ENCODE measurements around the gene MYH13.
A peak's percentile ranks its signal among the peaks of the same experiment; 100 is the strongest.

MYH13 gene

DNA sequence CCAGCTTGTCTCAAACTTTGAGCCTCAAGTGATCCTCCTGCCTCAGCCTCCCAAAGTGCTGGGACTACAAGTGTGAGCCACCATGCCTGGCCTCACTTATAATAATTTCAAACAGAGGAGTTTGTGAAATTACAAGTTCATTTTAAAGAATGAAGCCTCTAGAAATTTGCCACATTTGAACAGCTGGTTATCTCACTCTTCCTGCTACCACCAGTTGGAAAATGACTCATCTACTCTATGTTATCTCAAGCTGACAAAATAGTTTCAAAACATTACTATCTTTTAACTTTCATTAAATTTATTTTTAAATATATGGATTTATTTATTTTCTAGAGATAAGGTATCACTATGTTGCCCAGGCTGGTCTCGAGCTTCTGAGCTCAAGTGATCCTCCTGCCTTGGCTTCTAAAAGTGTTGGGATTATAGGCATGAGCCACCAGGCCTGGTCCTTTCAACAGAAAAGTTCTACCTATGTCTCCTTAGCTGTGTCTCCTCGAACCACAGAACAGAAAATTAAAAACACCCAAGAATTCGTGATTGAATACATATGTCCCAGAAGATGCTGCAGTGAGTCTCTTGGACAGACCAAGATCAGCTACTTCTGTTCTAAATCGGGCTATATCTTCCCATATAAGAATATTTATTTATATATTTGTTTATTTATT lies 47.6 kb downstream of the MYH13 start:
- no peak for DNase-seq
- ATAC-seq, result no peak
- no peaks in the 10 kb centered on the region for H3K9me3 Mint-ChIP-seq
- H3K4me3 Mint-ChIP-seq, result no peak overlapping the region
- H3K27me3 Mint-ChIP-seq, result no peaks in the 10 kb centered on the region
- no peaks in the 10 kb centered on the region for H3K4me1 Mint-ChIP-seq
- no peak overlapping the region for H3K27ac Mint-ChIP-seq

DNA sequence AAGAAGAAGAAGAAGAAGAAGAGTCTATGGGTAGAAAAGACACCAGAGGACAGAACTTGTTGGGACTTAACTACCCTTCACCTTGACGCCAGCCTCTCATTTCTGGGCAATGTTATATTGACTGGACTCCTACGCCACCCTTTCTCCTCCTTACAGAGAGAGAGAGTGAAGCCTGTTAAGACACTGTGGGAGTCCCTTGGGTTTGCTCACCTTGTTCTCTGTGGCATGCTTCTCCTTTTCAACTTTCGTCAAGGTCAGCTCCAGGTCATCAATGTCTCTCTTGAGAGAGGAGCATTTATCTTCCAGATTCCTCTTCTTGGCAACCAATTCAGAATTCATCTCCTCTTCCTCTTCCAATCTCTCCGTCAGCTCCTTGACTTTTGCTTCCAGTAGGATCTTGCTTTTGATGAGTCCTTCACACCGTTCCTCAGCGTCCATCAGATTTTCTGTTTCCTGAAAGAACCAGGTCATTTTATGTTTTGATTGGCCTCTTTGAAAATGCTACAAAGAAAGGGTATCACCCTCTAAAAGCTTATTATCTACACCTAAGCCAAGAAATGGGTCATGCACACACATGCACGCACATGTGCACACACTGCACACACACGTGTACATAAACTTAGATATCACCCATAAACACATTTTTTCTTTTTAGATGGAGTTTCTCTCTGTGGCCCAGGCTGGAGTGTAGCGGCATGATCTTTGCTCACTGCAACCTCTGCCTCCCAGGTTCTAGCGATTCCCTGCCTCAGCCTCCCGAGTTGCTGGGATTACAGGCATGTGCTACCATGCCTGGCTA lies 48.8 kb downstream of the MYH13 start:
- no peaks in the 10 kb centered on the region for H3K9me3 Mint-ChIP-seq
- no peak for DNase-seq
- H3K4me3 Mint-ChIP-seq, result no peak overlapping the region

DNA sequence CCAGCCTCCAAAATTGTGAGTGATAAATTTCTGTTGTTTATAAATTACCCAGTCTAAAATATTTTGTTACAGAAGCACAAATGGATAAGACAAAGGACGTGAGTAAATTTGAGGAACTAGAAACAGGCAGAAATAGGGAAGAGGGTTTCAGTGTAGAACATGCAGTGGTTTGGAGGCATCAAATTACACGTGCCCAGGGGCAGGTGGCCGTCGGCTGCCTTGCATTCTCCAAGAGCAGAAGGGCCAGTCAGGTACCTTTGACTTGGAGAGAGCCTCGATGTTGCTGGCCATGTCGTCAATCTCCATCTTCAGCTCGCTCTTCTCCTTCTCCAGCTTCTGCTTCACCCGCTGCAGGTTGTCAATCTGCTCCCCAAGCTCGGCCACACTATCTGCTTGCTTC lies 54.3 kb downstream of the MYH13 start:
- Mint-ChIP-seq H3K4me1 (peaks cover 8% of the 10 kb centered on the region), H3K27ac (no peak overlapping the region), H3K27me3 (peaks cover 7% of the 10 kb centered on the region), H3K4me3 (no peak overlapping the region), H3K9me3 (no peaks in the 10 kb centered on the region)
- ATAC-seq, result no peak
- DNase-seq, result no peak

More for the DNA sequence above, 48.8 kb downstream of the MYH13 start:
- ATAC-seq, result no peak
- Mint-ChIP-seq H3K27ac (no peak overlapping the region), H3K27me3 (no peaks in the 10 kb centered on the region), H3K4me1 (no peaks in the 10 kb centered on the region)

DNA sequence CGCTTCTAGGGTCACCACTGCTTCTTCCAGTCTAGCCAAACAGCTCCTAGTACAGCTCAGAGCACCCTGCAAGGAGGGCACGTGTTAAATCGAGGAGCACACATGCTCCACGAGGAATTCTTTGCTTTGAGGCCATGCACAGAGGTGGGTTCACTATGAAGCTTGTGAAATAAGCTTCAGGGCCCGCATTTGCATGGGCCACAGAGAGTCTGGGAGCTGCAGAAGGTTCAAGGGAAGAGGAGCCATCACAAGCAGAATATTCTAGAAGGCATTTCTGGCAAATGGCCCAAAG lies 55.3 kb downstream of the MYH13 start:
- DNase-seq, result no peak
- Mint-ChIP-seq H3K4me3 (no peak overlapping the region), H3K9me3 (no peaks in the 10 kb centered on the region), H3K27ac (no peak overlapping the region), H3K27me3 (peaks cover 7% of the 10 kb centered on the region), H3K4me1 (peaks cover 8% of the 10 kb centered on the region)
- no peak for ATAC-seq

DNA sequence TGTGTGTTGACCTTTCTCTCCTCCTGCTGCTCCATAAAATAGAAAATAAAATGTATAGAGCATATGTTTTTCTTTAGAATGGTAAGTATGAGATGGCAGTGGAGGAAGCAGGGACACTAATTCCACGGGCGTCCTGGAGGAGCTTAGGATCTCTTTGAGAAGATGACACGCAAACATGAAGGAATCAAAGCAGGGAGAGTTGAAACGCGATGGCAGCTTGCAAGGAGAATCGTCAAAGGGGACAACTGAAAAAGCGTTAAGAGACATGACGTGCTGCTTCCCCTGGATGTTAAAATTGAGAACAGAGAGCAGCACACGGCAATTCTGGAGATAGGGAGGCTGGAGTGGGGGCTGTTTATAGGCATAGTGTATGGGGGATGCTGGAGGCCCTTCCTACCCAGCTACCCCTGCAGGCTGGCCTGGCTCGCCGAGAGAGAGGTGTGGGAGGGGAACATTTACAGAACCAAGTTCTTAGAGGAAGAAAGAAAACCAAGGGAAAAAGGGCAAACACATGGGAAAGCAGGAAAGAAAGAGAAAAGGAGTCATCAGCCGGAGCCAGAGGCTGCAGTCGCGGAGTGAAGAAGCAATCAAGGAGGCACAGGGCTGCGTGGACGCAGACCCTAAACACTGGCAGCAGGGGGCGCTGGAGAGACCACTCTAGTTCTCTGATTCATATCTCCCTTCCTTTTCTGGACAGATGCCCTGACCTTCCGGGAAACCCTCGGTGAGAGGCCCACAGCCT lies 55.8 kb downstream of the MYH13 start:
- DNase-seq (peak; percentile 13 to 52), ATAC-seq (peak; percentile 73)
- Mint-ChIP-seq H3K27me3 (peaks cover 7% of the 10 kb centered on the region), H3K4me3 (no peak overlapping the region), H3K27ac (no peak overlapping the region), H3K4me1 (peaks cover 8% of the 10 kb centered on the region), H3K9me3 (no peaks in the 10 kb centered on the region)

DNA sequence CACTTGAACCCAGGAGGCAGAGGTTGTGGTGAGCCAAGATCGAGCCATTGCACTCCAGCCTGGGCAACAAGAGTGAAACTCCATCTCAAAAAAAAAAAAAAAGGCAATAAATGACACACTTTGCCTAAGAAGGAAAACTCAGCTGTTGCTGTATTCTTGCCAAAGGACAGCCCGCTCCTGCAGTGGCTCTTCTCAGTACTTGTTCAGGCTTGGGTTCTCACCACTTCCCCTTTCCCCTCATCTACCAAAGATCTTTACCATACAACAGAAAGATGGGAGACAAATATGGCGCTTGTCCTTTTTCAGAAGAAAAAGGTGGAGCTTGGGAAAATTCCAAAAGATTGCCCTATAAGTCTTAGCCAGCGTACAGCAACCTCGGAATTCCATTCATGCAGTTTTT lies 58.5 kb downstream of the MYH13 start:
- H3K4me1 Mint-ChIP-seq, result peaks cover 8% of the 10 kb centered on the region
- H3K9me3 Mint-ChIP-seq, result no peaks in the 10 kb centered on the region
- DNase-seq (no peak), ATAC-seq (no peak)
- peaks cover 18% of the 10 kb centered on the region for H3K27me3 Mint-ChIP-seq
- H3K27ac Mint-ChIP-seq, result no peak overlapping the region
- no peak overlapping the region for H3K4me3 Mint-ChIP-seq

DNA sequence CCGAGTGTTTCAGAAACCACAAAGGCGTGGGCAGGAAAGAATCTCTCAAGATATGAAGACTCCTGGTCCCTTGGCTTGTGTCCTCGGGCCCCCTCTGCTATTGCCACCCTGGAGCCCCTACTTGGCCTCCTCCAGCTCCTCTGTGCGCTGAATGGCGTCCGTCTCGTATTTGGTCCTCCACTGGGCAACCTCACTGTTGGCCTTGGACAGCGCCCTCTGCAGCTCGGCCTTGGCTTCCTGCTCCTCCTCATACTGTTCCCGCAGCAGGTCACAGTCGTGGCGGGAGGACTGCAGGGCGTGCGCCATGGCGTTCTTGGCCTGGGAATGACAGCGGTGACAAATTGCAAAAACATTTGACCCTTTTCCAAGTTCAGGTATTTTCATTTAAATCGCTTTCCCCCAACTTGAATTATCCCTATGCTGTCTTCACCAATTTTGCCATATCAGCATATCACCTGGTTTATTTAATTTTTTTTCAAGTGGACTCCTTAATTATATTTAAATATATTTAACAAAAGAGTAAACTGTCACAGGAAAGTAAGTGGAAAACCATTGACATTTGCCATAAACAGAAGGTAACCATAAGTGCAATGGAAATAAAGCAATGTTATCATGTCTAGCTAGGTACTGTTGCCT lies 59.7 kb downstream of the MYH13 start:
- no peak overlapping the region for H3K27ac Mint-ChIP-seq
- ATAC-seq (no peak), DNase-seq (no peak)
- no peak overlapping the region for H3K4me3 Mint-ChIP-seq
- peaks cover 18% of the 10 kb centered on the region for H3K27me3 Mint-ChIP-seq
- H3K4me1 Mint-ChIP-seq, result peaks cover 8% of the 10 kb centered on the region
- no peaks in the 10 kb centered on the region for H3K9me3 Mint-ChIP-seq

DNA sequence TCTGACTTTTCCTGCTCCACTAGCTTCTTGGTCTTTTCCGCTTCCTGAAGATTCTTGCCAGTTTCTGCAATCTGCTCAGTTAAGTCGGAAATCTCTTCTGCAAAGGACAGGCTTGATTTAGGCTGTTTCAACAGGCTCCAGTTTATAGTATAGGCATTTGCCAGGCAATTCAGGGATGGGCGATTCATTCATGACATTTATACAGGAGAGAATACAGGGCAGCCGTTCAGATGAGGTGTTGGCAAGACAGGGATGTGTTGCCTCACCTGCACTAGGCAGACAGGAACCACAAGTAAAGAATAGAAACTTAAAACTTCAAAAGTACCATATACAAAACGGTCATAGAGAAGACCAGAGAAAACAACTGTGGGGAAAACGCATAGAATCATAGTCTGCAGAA lies 61.7 kb downstream of the MYH13 start:
- Mint-ChIP-seq H3K4me3 (no peak overlapping the region), H3K9me3 (no peaks in the 10 kb centered on the region), H3K27ac (no peak overlapping the region), H3K4me1 (no peaks in the 10 kb centered on the region), H3K27me3 (peaks cover 18% of the 10 kb centered on the region)
- no peak for ATAC-seq
- DNase-seq, result no peak

DNA sequence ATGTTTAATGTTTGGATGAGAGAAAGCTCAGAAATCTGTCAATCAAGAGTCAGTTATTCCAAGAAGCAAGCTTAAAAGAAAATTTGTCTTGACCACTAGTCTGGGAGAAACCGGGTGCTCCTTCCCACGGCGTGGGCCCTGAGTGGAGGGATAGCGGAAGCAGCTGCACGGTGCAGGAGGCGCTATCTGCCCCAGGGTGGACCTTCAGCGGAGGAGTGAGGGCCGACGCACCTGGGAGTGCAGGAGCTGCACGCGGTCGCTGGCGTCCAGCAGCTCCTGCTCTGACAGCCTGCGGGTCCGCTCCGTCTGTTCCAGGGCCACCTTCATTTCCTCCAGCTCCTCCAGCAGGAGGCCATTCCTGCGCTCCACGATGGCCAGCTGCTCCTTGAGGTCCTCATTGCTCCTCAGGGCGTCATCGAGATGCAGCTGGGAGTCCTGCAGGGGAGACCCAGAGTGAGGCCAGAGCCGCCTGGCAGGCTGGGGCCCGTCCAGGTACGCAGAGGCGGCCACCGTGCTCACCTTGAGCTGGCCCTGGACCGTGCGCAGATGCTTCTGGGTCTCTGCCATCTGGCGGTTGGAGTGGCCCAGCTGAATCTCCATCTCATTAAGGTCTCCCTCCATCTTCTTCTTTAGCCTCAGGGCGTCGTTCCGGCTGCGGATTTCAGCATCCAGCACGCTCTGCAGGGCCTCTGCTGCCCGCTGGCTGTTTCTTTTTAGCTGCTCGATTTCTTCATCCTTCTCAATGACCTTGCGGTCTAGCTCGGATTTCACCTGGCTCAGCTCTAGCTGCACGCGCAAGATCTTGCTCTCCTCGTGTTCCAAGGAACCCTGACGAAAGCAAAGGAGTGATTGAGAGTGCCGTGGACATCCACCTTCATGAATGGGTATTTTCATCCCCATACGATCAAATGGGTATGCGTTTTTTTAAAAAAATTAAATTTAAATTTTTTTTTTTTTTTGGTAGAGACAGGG lies 63.5 kb downstream of the MYH13 start:
- ATAC-seq, result no peak
- H3K9me3 Mint-ChIP-seq, result no peaks in the 10 kb centered on the region
- H3K27me3 Mint-ChIP-seq, result peaks cover 11% of the 10 kb centered on the region
- no peaks in the 10 kb centered on the region for H3K4me1 Mint-ChIP-seq
- no peak for DNase-seq
- H3K27ac Mint-ChIP-seq, result no peak overlapping the region
- H3K4me3 Mint-ChIP-seq, result no peak overlapping the region

DNA sequence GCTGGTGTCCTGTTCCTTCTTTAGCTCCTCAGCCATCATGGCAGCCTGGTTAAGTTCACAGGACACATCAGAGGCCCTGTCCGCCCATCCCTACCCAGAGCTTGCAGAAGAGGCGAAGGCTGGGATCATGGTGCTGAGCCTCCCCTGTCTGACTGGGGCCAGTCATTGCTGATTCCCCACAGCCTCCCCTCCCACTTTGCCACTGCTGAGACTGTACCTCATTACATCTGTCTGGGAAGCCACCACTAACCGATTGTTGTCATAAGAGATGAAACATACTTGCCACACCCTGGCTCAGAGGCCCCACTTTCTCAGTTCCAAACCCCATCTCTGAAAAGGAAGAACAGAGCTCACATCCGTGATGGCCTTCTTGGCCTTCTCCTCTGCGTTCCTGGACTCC lies 66.2 kb downstream of the MYH13 start:
- Mint-ChIP-seq H3K27me3 (peaks cover 14% of the 10 kb centered on the region), H3K9me3 (no peaks in the 10 kb centered on the region), H3K27ac (peak overlapping the region in 1 of 2 donors; percentile 8), H3K4me1 (no peaks in the 10 kb centered on the region), H3K4me3 (no peak overlapping the region)
- no peak for ATAC-seq
- DNase-seq, result no peak

DNA sequence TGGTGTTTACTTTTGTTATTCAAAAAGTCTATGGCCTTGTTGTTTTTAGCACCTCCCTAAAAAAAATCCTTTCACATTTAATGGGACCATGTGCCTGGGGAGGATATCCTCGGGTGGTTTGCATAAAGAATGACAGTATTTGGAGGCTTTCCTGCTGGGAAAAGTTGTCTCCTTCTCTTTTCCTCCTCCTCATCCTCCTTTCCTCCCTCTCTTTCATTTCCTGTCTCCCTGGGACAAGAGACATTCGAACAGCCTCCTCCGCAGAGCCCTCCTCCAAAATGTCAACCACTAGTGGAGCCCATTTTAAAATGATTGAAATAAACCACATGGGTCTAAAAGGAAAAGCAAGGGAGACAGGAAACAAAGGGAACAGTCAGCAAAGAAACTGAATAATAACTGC lies 67.4 kb downstream of the MYH13 start:
- no peaks in the 10 kb centered on the region for H3K4me1 Mint-ChIP-seq
- H3K4me3 Mint-ChIP-seq, result no peak overlapping the region
- no peak for DNase-seq
- no peaks in the 10 kb centered on the region for H3K9me3 Mint-ChIP-seq
- peaks cover 10% of the 10 kb centered on the region for H3K27me3 Mint-ChIP-seq
- H3K27ac Mint-ChIP-seq, result no peak overlapping the region
- no peak for ATAC-seq

DNA sequence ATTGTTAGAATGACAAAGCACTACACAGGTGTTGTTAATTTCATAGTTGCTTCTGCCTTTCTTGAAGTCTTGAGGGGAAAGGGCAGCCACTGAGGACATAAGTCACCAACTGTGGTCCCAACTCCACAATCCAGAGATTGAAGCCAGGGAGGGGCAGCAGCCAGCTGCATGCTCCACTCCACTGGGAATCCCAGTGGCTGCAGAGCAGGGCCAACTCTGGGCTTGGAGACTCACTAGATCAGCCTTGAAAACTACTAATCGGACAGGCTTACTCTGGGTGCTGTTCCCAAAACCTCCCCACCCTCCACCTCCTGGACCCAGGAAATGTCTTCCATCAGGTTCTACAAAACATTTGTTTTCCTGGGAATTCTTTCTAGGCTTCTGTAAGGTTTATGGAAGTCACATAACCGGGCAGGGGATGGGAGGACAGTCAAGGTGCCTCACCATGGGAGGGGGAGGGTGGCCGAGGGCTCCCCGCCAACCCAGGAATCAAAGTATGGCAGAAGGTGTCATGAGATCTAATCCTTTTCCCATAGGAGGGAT lies 68.0 kb downstream of the MYH13 start:
- ATAC-seq (no peak), DNase-seq (no peak)
- no peak overlapping the region for H3K4me3 Mint-ChIP-seq
- H3K27ac Mint-ChIP-seq, result no peak overlapping the region
- no peaks in the 10 kb centered on the region for H3K4me1 Mint-ChIP-seq
- peaks cover 10% of the 10 kb centered on the region for H3K27me3 Mint-ChIP-seq
- H3K9me3 Mint-ChIP-seq, result no peaks in the 10 kb centered on the region

DNA sequence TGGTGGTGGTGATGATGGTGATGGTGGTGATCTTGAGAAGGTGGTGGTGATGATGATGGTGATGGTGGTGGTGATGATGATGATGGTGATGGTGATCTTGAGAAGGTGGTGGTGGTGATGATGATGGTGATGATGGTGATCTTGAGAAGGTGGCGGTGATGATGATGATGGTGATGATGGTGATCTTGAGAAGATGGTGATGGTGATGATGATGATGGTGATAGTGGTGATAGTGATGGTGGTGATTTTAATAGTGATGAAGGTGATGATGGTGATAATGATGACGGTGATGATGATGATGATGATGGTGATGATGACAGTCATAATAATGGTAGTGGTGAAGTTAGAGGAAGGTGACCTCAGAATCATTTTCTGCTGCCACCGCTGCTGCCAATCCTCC lies 75.1 kb downstream of the MYH13 start:
- Mint-ChIP-seq H3K9me3 (no peaks in the 10 kb centered on the region), H3K27ac (no peak overlapping the region), H3K4me1 (peaks cover 3% of the 10 kb centered on the region), H3K27me3 (peaks cover 19% of the 10 kb centered on the region), H3K4me3 (no peak overlapping the region)
- DNase-seq (no peak), ATAC-seq (no peak)

DNA sequence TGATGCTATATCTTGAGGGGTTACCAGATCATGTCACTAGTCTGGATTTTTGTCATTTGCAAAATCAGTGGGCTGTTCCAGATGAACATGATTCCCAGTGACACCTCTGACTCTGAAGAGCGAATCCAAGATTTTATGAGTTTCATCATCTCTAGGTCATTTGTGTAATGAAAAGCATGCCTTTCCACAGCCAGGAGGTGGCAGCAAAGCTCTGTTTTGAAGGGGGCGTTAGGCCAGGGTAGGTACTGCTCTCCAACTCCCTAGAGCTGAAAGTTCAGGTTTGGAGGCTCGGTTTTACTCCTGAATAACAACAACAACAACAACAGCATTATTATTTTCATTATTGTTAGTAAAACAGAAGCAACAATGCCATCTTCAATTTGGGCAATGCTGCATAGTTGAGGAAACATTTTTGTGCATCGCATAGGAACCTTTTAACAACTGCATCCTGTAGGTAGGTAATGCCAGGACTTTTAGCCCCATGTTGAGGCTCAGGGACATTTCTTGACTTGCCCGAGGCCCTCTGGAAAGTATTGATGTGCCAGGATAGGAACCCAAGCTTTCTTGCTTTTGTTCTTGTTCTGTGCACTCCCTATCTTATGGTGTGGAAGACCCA lies 77.0 kb downstream of the MYH13 start:
- ATAC-seq, result peak; percentile 79
- Mint-ChIP-seq H3K9me3 (no peaks in the 10 kb centered on the region), H3K27ac (no peak overlapping the region), H3K4me1 (peaks cover 11% of the 10 kb centered on the region), H3K27me3 (peaks cover 25% of the 10 kb centered on the region), H3K4me3 (no peak overlapping the region)
- DNase-seq, result peak; percentile 36 to 45
